Pancreas (tissue), 10 donors: ENCODE measurements around the gene DVL3. TPM values are rescaled to one million over a fixed set of nuclear protein-coding genes. Genes with fewer than 3 reads are reported as not detected.
A peak's percentile ranks its signal among the peaks of the same experiment; 100 is the strongest.

Experiments
- ATAC-seq, 4 donors: fragments of 200-7000 bp; cut with Tn5 transposase; one replicate each; pipeline versions ENCODE4 v1.8.0 to v1.9.1; 2020; ENCODE audit warnings: mild to moderate bottlenecking in 4 of 4, moderate library complexity in 4 of 4
- DNase-seq, 6 donors: peaks; one replicate each; pipeline ENCODE4 v3.0.0-alpha.2; 2020
- FAIRE-seq: peaks from 2 replicates; lab custom pipeline; 2012; peaks lifted over from hg19 to GRCh38; lab: Jason Lieb, UNC
- H3K27ac ChIP-seq, 4 donors: fragments of 200-600 bp; sonication (generic); 1 replicate in 3 of 4; 2 replicates in 1 of 4; pipeline versions ENCODE4 v1.5.0 to v1.8.0; 2020
- H3K27me3 ChIP-seq, 4 donors: fragments of 200-600 bp; one replicate each; pipeline ENCODE4 v1.8.0; 2021
- H3K36me3 ChIP-seq, 3 donors: fragments of 200-600 bp; sonication (generic) in 1 of 3; one replicate each; pipeline versions ENCODE4 v1.5.0 to v1.8.0; 2020 to 2021
- H3K4me1 ChIP-seq, 3 donors: fragments of 200-600 bp; one replicate each; pipeline ENCODE4 v1.8.0; 2021
- H3K4me3 ChIP-seq, 4 donors: fragments of 200-600 bp; sonication (generic) in 2 of 4; one replicate each; pipeline versions ENCODE4 v1.5.0 to v1.8.0; 2020 to 2021
- H3K9me3 ChIP-seq, 4 donors: fragments of 200-600 bp; one replicate each; pipeline ENCODE4 v1.8.0; 2021
- WGBS, 2 donors: extraction: QIAGEN DNeasy Blood & Tissue Kit; methylation state at CpG; one replicate each; pipeline ENCODE4 v1.1.7; 2013; 5-methylcytosine and 5-hydroxymethylcytosine counted together
- intact Hi-C, 3 donors: fragments of 100-400 bp; cut with DNase I; formaldehyde crosslinking; loops; one replicate each; pipeline versions ENCODE4 v1.11.1 to v1.14.2; 2022
- polyA plus RNA-seq, 2 donors: library from polyadenylated mRNA; stranded (reverse); fragments of 200-250 nt; gene quantifications; one replicate each; pipeline ENCODE4 v1.2.3, GENCODE V29; 2013
- total RNA-seq, 6 donors: library from RNA; stranded (reverse); fragmentation: NEBNext Ultra II Directional in 4 of 6; extraction: Animal tissue kit (Norgen Biotek cat#: 25700) in 4 of 6; gene quantifications; one replicate each; pipeline versions ENCODE4 v1.2.1 to v1.2.4, GENCODE V29; 2021 to 2023
- TF ChIP-seq, protein P1 (sequence below), 4 donors: fragments of 200-600 bp; sonication (generic) in 3 of 4; IDR thresholded peaks; one replicate each; pipeline versions ENCODE4 v1.5.0 to v1.8.0; 2021; ENCODE audit warnings: antibody characterized with exemption in 4 of 4
- donor health status: healthy with polysubstance abuse.
- donor health status: DM: no; HTN: no; CAD: no; lungs with moderate emphysema.
- donor health status: DM: no; HTN: no; CAD: no.
- donor health status: control.
- donor health status: control.
- donor health status: Bipolar disorder and iron deficiency.
- donor health status: DM: yes; HTN: yes; CAD: no.
- donor health status: DM: no; HTN: no; CAD: no.
- donor health status: DM: no; HTN: no; CAD: no.
- donor health status: DM: yes; HTN: yes; CAD: no.

Gene DVL3
- total and polyA plus RNA-seq, 8 donors: 31.0 to 53.8 (median 35.9) TPM

DNA sequence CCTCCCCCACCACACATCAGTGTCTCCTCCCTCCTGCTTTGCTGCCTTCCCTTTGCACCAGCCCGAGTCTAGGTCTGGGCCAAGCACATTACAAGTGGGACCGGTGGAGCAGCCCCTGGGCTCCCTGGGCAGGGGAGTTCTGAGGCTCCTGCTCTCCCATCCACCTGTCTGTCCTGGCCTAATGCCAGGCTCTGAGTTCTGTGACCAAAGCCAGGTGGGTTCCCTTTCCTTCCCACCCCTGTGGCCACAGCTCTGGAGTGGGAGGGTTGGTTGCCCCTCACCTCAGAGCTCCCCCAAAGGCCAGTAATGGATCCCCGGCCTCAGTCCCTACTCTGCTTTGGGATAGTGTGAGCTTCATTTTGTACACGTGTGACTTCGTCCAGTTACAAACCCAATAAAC, 28.5 kb downstream of the DVL3 start:
- FAIRE-seq (no peak), ATAC-seq (no peak), DNase-seq (peak in 1 of 6 donors; percentile 64)
- Histone ChIP-seq H3K27ac (no peak overlapping the region), H3K4me1 (peaks cover 0 to 18% (median 0%) of the 10 kb centered on the region in 3 donors), H3K4me3 (no peak overlapping the region), H3K36me3 (peaks cover 5 to 53% (median 37%) of the 10 kb centered on the region in 3 donors), H3K27me3 (no peaks in the 10 kb centered on the region), H3K9me3 (no peaks in the 10 kb centered on the region)
- TF ChIP-seq, protein P1, sequence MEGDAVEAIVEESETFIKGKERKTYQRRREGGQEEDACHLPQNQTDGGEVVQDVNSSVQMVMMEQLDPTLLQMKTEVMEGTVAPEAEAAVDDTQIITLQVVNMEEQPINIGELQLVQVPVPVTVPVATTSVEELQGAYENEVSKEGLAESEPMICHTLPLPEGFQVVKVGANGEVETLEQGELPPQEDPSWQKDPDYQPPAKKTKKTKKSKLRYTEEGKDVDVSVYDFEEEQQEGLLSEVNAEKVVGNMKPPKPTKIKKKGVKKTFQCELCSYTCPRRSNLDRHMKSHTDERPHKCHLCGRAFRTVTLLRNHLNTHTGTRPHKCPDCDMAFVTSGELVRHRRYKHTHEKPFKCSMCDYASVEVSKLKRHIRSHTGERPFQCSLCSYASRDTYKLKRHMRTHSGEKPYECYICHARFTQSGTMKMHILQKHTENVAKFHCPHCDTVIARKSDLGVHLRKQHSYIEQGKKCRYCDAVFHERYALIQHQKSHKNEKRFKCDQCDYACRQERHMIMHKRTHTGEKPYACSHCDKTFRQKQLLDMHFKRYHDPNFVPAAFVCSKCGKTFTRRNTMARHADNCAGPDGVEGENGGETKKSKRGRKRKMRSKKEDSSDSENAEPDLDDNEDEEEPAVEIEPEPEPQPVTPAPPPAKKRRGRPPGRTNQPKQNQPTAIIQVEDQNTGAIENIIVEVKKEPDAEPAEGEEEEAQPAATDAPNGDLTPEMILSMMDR (IDR thresholded peaks at IDR 0.05): no peak
- whole genome bisulfite sequencing, 2 donors: 80 to 88% methylated on average over 5 of the region's 5 CpGs
- intact Hi-C loops: no loop called here

DNA sequence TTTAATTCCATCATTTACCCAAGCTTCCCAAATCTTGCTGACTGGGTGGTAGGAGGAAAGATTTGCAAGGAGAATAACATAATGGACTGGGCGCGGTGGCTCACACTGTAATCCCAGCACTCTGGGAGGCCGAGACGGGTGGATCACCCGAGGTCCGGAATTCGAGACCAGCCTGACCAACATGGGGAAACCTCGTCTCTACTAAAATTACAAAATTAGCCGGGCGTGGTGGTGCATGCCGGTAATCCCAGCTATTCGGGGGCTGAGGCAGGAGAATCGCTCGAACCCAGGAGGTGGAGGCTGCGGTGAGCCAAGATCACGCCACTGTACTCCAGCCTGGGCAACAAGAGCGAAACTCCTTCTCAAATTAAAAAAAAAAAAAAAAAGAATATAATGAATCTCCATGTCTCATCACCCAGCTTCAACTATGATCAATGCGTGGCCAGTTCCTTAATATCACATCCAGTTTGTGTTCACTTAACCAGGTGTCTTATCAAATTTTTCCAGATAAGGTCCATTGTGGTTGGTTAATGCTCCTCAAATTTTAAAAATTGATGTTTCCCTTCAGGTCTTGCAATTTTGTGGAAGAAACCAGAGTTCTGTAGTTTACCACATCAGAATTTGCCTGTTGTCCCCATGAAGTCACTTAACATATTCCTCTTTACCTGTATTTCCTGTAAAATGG, 29.5 kb downstream of the DVL3 start:
- Histone ChIP-seq H3K9me3 (no peaks in the 10 kb centered on the region), H3K27me3 (no peaks in the 10 kb centered on the region), H3K36me3 (peaks cover 5 to 52% (median 32%) of the 10 kb centered on the region in 3 donors), H3K4me1 (peaks cover 0 to 18% (median 0%) of the 10 kb centered on the region in 3 donors), H3K4me3 (no peak overlapping the region), H3K27ac (peak overlapping the region in 1 of 4 donors; percentile 82)
- WGBS, 2 donors: 96 to 98% methylated on average over 18 of the region's 18 CpGs
- TF ChIP-seq, protein P1 (IDR thresholded peaks at IDR 0.05): no peak
- DNase-seq (no peak), FAIRE-seq (no peak), ATAC-seq (no peak)
- intact Hi-C loops: no loop called here

DNA sequence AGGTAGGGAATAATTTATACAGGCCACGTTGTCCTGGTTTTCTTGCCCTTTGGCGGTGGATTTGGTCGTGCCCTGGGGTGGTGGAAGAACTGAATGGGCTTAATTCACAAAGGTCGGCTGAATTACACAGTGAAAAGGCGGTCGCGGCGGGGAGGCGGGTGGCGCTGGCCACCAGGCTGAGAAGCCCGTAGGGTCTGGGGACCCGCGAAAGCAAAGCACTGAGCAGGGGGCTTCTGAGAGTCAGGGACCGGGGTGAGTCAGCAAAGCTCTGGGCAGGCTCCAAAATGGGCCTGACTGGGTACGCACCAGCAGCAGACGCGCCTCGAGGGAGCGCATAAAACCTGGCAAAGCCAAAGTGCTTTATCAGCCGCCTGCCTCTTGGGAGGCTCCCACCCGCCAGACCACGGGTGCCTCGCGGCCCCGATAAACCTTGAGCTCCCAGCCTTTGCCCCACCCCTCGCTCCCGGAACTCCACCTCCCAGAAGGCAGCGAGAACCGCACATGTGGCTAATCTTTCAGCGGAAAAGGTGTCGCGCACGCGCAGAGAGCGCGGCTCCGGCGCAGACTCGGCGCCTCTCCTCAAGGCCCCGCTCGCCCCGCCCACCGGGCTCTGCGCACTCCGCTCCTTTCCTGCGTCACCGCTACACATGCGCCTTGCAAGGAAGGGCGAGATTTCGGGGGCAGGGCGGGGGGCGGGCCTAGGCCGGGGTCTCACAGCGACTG, 30.4 kb downstream of the DVL3 start:
- intact Hi-C loops: no loop called here
- DNase-seq (peak; percentile 99 to 100 (median 100)), ATAC-seq (peak; percentile 96 to 98 (median 96)), FAIRE-seq (no peak)
- H3K4me3 ChIP-seq: peak overlapping the region; percentile 61 to 89 (median 76)
- H3K4me1 ChIP-seq: peaks cover 0 to 18% (median 0%) of the 10 kb centered on the region in 3 donors
- TF ChIP-seq, protein P1 (IDR thresholded peaks at IDR 0.05): no peak
- WGBS, 2 donors: 2 to 5% methylated on average over 49 to 55 of the region's 55 CpGs
- H3K27ac ChIP-seq: peak overlapping the region; percentile 33 to 82 (median 72)
- H3K9me3 ChIP-seq: no peaks in the 10 kb centered on the region
- no peaks in the 10 kb centered on the region for H3K27me3 ChIP-seq
- H3K36me3 ChIP-seq: peaks cover 5 to 52% (median 27%) of the 10 kb centered on the region in 3 donors

DNA sequence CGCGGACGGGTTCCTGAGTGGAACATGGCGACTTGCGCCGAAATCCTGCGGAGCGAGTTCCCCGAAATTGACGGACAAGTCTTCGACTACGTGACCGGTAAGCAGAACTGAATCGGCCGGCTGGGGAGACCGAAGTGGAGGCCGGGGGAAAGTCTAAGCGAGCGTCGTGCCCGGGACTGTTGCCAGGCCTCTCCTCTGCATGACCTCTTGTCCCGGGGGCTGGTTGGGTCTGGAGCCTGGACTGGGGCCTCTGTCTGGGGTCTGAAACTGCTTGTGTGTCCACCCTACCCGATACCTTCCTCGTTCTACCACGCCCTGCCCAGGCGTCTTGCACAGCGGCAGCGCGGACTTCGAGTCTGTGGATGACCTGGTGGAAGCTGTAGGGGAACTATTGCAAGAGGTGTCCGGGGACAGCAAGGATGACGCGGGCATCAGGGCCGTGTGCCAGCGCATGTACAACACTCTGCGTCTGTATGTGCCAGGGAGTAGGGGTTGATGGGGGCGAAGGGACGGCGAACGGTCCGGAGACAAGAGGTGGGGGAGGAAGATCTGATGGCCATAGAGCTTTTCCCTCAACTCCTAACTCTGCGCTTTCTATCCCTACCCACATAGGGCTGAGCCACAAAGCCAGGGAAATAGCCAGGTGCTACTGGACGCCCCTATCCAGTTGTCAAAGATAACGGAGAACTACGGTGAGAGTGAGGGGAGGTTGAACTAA, 31.2 kb downstream of the DVL3 start, which contains the start of gene ABCF3:
Gene ABCF3 (plus strand): TSS at position 16 of the 718 bp plus-strand sequence. CDS start 9 bp downstream, at position 25.
- TF ChIP-seq, protein P1 (IDR thresholded peaks at IDR 0.05): no peak
- H3K36me3 ChIP-seq: peaks cover 2 to 52% (median 25%) of the 10 kb centered on the region in 3 donors

More for the DNA sequence above, 31.2 kb downstream of the DVL3 start, which contains the start of gene ABCF3:
- Histone ChIP-seq H3K27ac (peak within 1 kb of the TSS; percentile 33 to 82 (median 72)), H3K27me3 (no peaks in the 10 kb centered on the region), H3K4me3 (peak within 1 kb of the TSS; percentile 61 to 89 (median 76)), H3K4me1 (peaks cover 0 to 18% (median 0%) of the 10 kb centered on the region in 3 donors), H3K9me3 (no peaks in the 10 kb centered on the region)
- ATAC-seq: peak; percentile 29 to 40 (median 38)
- FAIRE-seq: no peak
- 0% methylated on average over 45 of the region's 45 CpGs for WGBS, 2 donors
- peak in 3 of 6 donors; percentile 68 to 86 (median 77) for DNase-seq
- intact Hi-C loops: no loop called here
